ENCODE data around the gene TPRG1L. TPM values are rescaled to one million over a fixed set of nuclear protein-coding genes. Genes with fewer than 3 reads are reported as not detected.

Gene TPRG1L
- total RNA-seq, 1 experiment from 2014 or later: 11.7 TPM

DNA sequence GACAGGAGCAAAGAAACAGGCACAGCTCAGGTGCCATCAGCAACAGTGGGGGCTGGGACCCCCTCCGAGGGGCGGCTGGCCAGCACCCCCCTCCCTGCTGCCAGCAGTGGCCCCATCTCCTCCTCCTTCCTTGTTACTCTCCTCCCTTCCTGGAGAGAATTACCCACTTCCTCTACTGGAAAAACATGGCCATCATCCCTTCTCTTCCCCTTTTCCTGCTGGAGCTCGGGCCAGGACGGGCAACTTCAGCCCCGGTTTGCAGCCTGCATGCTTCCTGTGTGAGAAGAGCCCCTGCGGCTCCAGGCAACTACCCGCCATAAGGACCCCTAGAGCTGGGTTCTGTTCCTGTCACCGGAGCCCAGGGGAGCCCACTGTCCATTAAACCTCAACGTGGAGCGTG is 31.1 kb upstream of the TPRG1L start:
- no peak for DNase-seq (ENCODE audit: low spot score)

DNA sequence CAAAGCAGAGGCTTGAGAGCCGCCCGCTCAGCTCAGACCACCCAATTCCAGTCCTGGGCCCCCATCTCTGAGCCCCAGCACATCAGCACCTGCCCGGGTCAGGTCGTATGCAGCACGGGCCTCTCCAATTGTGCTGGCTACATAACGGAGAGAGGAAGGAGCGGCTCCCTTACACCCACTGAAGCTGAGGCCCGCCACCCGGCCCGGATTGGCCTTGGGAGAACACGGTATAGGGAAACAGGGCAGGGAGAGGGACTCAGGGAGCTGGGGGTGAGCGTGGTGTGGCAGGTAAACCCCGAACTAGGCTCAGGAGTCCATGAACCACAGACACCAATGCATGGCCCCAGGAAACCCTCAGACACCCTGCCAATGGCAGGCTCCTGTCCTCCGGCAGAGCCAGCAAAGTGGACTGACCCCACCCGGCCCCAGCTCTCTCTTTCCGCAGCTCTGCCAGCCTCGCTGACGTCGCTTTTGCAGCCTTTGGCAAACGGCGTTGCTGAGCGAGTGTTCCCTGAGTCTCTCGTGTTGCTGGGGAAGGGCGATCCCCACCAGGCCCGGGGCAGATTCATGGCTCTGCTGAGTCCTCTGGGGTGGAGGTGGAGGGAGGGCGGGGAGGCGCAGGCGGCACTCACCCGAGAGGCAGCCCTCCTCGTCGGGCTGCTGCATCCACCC is 30.0 kb upstream of the TPRG1L start:
- DNase-seq (ENCODE audit: low spot score): no peak

DNA sequence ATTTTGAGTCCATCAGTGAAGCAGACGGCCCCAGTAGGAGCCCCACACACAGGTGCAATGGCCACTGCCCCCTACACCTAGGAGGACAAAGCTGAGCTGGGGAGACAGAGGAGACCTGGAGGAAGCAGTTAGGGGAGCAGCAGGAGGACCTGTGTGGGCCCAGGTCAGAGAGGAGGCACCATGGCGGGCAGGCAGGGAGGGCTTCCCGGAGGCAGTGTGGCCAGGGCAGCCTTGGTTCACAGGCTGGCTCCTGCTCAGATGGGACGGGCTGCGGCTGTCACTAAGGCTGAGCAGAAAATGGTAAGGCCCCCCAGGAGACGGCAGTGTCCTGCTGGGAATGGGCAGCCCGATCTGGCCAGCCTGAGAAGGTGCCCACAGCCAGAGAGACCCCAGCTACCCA is 28.9 kb upstream of the TPRG1L start:
- no peak for DNase-seq (ENCODE audit: low spot score)

DNA sequence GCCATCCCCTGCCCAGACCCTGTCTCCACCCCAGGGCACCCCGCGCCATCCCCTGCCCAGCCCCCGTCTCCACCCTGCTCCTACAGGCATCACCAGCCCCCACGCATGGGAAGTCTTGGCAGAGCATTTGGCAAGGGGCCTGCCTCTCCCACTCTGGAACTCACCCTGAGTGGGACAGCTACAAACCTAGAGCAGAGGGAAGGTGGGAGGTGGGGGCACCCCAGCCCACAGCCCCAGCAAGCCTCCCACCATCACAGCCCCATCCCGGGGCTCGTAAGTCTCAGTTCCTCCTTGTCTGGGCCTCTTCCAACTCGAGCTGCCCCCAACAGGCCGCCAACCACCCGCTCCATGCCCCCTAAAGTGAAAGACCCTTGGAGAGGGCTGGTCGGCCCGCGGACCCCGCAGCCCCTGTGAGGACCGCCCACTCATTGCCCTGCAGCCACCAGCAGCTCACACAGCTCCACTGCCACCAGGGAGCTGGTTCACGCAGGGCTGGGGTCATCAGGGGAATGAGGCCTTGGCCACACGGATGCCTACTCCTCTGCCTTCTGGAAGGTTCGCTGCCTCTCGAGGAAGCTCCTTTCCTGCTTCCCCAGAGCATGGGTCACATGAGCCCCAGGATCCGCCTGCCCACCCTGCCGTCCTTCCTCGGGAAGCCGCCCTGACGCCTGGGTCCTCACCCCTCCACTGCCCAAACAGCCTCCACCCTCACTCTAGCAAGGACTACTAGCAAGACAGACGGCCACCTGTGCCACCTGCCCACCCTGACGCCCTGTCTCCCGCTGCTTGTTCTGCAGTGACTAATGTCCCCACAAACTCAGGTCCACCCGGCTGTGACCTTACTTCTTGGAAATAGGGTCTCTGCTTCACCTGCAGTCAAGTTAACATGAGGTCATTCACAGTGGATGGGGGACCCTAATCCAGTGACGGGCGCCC is 27.9 kb upstream of the TPRG1L start:
- DNase-seq (ENCODE audit: low spot score): no peak

DNA sequence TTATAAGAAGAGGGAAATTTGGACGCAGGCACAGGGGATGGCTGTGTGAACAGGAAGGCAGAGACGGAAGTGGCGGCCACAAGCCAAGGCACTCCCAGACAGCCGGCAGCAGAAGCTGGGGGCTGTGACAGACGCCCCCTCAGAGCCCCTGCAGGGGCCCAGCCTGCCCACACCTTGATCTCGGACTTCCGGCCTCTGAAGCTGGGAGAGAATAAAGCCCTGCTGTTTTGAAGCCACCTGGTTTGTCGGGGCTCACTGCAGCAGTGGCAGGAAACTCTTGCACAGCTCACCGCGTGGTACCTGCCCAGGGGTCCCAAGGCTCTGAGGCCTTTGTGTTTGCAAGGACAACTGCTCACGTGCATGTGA is 27.2 kb upstream of the TPRG1L start:
- no peak for DNase-seq (ENCODE audit: low spot score)

DNA sequence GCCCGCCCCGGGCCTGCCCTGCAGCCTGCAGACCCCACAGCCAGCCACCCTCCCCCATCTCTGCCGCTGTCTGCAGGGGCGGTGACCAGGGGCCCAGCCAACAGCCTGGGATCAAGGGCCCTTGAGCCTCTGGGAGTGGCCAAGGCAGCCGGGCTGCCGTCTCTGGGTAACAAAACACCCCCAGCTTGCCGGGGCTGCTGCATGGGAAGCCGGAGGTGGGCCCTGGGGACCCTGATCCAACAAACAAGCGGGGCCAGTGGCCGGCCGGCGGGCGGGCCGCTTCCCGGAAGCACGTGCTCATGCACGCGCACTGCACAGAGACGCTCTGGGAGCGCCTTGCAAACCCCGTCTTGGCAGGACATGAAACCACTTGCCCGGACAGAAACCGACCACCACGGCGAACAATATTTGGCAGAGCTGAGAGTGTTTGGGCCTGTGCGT is 26.7 kb upstream of the TPRG1L start:
- DNase-seq (ENCODE audit: low spot score): no peak

DNA sequence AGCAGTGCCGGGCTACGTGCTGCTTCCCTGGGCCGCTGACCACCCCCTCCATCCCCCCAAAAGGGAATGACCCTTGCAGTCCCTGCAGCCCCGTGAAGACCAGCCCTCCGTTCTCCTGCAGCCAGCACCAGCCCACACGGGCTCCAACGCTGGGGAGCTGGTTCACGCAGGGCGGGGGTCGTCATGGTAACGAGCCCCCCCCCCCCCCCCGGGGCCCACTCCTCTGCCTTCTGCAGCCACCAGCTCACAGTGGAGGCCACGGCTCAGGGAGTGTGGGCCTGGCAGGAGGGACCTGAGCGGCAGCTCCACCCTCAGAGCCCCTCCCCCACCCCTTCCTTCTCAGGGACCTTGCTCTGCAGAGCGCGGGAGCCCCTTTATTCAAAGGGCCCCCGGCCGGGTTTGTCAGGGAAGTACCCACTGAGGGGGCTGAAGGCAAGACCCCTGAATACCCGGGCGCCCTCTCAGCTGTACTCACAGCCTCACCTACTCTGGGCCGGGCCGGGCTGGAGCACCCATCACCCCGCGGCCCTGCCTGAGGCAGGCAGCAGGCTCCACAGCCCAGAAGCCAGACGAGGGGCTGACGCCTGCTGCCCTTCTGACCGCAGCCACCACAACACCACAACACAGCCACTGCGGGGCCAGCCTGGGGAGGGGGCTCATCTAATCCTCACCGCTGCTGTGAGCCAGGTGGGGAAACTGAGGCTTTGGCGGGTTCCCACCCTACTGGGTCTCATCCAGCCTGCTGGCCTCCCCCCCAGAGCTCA is 26.1 kb upstream of the TPRG1L start:
- DNase-seq (ENCODE audit: low spot score): no peak

DNA sequence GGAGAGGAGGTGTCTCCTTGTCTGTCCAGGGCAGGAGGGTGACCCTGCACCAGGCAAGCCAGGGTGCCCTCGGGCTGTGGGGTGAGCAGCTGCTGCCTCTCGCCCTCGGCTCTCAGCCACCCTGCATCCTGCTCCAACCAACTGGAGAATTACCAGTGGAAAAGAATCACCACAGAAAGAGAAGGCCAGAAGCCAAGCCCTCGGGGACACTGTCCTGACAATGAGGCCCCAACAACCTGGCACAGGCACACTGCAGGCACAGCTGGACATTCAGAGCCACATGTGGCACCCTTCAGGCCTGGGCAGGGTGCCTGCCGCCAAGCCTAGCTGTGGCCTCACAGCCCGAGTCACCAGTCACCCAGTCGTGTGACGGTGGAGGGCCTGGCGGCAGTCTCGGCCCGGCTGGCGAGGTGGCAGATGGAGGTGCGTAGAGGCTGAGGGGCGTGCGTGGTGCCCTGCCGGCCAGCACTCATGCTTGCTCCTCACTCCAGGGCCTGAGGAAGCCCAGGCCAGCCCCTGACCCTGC is 25.5 kb upstream of the TPRG1L start:
- no peak for DNase-seq (ENCODE audit: low spot score)

DNA sequence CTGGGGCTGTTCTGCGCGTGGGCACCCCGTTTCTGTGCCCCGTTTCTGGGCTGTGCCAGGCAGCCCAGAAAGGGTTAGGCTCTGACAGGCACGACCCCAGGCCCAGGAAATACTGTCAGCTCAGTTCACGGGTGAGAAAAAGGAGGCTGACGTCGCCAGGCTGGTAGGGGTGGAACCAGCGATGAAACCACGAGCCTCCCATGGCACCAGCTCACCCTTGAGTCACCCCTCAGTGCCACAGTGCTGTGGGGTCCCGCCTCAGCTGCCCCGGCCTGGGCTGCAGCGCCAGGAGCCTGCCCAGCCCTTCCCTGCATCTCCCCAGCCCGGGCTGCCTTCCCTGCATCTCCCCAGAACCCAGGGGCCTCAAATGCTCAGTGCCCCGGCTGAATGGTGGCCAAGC is 25.0 kb upstream of the TPRG1L start:
- no peak for DNase-seq (ENCODE audit: low spot score)

DNA sequence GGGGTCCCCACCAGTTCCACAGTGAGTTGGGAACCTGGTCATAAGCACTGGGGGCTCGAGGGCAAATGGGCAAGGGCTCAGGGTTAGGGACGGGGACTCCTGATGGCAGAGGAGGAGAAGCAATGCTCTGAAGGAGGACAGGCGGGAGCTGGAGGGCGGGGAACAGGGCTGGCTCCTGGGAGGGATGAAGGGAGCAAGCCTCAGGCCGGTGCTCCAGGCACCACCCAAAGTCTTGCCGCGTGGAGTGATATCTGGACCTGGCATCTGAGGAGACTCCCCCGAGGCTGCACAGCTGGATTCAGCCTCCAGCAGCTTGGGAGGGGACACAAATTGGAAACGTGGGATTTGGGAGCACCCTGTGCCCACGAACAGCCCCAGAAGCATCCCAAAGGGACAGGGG is 24.5 kb upstream of the TPRG1L start:
- no peak for DNase-seq (ENCODE audit: low spot score)

DNA sequence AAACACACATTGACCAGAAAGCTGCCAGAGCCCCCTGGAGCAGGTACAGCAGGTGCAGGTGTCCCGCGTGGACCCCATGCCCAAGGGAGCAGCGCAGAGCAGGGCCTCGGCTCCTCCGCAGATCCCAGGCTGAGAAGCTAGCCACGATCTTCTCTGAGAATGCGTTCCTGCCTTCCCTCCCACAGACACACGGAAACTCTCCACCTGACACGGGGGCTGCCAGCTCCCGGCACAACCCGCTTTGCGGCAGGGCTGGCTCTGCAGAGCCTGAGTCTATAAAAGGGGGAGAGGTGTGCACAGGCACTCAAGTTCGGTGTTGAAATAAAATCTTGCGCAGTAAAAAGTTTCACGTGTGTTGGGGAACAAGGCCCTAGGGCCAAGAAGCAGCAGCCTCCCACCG is 23.1 kb upstream of the TPRG1L start:
- no peak for DNase-seq (ENCODE audit: low spot score)

DNA sequence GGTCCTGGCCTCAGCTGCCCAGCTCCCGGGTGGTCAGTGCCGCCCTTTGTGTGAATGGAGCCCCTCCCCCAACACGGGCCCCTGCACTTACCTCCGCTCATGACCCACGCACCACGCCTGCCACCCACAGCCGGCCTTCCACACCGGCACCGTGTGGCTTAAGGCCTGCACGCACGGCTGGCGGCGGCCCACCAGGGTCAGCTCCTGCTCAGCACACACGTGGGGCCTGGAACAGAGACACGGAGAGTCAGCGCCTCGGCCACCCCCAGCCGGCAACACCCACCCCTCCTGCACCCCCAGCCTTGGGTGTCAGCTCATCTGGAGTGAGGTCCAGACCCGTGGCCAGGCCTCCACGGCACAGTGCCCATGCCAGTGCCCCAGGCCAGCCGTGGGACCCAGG is 22.4 kb upstream of the TPRG1L start:
- no peak for DNase-seq (ENCODE audit: low spot score)

DNA sequence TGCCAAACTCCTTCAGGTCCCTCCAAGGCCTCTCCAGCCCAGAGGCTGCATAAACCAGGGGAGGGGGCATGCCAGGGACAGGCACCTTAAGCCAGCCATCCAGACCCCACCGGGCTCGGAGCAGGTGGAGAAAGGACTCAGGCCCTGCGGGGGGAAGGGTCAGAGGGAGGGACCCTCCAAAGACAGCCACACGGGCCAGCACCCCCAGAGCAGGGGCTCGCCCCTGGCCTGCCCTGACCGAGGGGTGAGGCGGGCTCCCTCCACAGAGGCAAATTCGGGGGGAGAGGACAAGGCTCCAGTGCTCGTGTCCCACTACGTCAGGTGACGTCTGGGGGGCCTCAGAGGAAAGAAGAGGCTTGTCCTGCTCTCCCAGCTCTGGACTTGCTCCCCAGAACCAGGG is 21.7 kb upstream of the TPRG1L start:
- DNase-seq (ENCODE audit: low spot score): no peak

DNA sequence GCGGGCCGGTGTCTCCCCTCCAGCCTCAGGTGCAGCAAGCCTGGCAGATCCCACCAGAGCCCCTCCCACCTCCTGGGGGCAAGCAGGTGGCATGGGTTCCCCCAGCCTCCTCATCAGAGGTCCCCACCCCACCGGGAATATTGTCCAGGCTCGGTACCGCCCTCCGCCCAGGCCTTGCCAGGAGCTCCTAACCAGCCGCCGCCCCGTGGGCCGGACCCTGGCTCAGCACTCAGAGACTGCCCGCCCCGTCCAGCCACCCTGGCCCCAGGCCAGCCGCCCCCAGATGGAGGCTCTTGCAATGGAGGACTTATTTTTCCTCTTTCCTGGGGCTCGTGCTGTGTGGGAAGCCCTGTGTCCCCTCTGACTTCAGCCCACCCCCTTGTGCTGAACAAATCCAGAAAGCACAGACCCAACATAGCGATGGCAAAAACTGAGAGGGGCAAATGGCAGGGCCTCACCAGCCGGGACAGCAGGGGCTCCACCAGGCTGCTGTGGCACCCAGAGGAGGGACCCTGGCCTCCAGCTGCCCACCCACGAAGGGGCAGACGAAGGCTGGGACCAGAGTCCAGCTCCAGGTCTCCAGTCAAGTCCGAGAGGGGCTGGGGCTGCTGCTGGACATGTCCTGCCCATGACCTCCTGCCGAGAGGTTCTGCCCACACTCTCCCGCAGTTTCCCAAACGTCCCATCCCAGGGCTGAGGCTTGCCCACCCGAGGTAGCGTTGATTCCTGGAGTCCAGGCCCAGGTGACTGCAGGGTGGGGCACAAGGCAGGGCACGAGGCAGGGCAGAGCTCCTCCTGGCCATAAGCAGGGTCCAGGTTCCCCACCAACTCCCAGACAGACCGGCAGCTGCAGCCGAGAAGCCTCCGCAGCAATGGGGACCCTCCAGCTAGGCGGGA is 21.0 kb upstream of the TPRG1L start:
- DNase-seq (ENCODE audit: low spot score): no peak

DNA sequence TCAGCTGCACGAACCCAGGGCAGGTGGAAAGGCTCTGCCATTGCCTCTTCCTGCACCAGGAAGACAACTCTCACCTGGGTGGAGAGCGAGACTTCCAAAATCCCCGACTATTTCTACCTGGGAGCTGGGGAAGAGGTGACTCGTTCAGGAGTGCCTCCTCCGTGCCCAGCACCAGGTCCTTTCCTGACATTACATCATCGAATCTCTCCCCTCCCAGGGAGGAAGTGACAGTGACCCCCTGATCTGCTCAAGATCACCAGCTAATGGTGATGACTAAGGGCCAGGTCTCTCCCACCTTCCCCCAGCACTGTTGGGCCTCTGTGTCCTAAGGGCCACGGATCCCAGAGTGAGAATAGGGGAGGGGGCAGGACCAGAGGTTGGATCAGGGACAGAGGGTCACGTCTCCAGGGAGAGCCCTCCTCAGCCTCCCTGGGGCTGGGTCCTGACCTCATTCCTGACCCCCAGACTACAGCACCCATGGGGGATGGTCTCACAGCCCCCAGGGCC is 20.3 kb upstream of the TPRG1L start:
- no peak for DNase-seq (ENCODE audit: low spot score)

DNA sequence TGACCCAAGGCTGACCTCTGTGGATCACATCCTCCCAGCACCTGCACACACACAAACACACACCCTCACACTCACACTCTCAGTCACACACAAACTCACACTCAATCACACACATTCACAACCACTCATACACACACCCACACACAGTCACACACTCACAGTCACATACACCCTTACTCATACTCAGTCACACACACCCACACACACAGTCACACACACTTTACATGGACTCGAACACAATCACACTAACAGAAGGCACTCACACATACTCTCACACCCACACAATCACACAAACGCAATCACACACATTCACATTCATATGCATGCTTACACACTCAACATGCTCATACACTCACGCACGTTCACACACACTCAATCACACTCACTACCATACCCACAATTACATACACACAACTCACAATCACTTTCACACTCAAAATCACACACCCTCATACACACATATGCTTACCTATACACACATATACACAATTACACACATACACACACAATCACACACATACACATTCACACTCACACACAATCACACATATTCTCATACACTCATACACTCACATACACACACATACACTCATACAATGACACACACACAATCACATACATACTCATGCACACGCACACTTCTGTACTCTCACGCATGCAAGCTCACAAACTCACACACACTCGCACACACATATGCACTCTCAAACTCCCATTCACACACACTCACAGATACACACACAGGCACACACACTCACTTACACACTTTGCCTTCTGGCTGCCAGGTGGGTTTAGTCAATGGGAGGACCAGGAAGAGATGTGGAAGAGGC is 19.6 kb upstream of the TPRG1L start:
- no peak for DNase-seq (ENCODE audit: low spot score)

DNA sequence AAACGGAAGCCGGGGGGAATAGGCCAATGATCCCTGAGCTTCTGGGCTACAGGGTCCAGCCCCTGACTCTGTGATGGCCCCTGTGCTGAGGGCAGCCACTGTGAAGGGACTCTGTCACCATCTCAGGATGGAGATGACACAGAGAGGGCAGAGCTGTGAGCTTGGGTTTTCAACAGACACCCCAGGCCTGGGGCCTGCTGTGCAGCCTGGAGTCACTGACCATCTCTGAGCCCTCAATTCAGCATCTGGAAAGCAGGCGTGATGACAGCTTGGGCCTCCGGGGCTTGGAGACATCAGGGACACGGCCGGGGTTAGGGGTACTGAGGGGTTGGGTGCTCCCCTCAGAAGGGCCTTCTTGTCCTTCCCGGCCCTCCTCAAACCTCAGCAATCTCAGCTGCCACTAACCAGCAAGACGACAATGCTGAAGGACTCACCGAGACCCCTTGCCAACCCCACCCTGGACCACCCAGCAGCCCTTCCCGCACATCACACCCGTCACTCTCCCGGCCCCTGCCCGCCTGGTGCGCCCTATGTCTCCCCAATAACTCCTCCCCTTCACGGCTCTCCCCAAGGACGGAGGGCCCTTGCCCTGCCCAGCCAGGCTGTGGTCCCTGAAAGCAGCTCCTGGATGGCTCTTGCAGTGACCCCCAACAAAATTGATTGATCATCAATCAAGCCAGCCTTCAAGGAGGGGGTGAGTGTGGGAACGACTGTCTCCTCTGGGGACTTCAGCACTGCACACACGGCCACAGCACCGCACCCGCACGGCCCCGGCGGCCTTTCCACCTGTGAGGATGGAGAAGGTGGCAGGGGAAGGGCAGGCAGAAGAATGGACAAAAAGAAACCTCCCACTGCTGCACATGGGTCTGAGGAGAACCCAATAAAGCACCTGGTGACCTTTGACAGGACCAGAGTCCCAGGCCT is 17.8 kb upstream of the TPRG1L start:
- no peak for DNase-seq (ENCODE audit: low spot score)

DNA sequence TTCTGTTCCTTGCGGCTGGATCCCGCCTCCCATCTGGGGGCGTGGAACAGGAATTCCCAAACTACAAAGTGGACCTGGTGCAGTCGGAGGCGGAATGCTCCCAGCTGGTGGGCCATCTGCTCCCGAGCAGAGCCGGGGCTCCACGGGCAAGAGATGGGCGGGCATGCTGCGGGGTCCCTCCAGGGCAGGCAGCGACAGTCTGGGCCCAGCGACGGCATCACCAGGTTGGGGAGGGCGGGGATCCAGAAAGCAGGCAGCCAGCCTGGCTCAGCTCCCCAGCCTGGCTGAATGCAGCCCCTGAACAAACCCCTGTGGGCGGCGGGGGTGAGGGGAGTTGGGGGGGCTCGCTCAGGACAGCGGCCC is 17.1 kb upstream of the TPRG1L start:
- DNase-seq (ENCODE audit: low spot score): no peak

DNA sequence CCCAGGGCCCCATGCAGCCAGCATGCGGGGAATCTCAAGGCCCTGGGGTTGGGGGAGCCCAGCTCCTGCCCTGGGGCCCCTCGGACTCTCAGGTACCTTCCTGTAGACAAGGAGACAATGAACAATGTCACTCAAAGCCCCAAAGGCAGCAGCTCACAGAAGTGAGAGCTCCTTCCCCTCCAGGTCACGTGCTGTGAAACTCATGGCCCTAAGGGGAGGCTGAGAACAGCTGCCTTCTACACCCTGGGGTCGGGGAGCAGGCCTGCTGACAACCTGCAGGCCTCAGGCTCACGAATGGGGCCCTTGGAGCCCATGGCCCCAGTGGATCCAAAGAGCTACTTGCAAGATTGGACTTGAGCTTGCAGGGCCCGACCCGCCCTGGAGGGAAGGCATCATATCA is 16.7 kb upstream of the TPRG1L start:
- no peak for DNase-seq (ENCODE audit: low spot score)

All from H4 (cell line).